22Rv1 (cell line): ENCODE data around the gene FRMD1.

Experiments
- CTCF ChIP-seq: fragments of 450-650 bp; IDR thresholded peaks from 2 replicates; pipeline ENCODE4 v1.5.1; 2017; ENCODE audit warnings: mild to moderate bottlenecking
- ZFX ChIP-seq: fragments of 450-650 bp; IDR thresholded peaks from 2 replicates; pipeline ENCODE4 v1.6.1; 2017; ENCODE audit warnings: antibody characterized with exemption, borderline replicate concordance

GRCh38 chr6:168052291-168052891 lies 26.6 kb downstream of the FRMD1 start:
- TF ChIP-seq CTCF (peak; percentile 44), ZFX (no peak)
